Hematopoietic multipotent progenitor cell treated with erythropoietin and hydrocortisone succinate and interleukin-3 and kit ligand, for 4 days (in vitro differentiated cells): ENCODE data around the gene LTB4R.

Experiments
- DNase-seq: peaks from one replicate; pipeline ENCODE4 v3.0.0-alpha.2; 2015

The LTB4R gene

GRCh38 chr14:24304019-24304387 is 7.3 kb upstream of the LTB4R start:
- no peak for DNase-seq

GRCh38 chr14:24307156-24307574 is 4.1 kb upstream of the LTB4R start:
- no peak for DNase-seq

GRCh38 chr14:24307575-24308341 is 3.5 kb upstream of the LTB4R start, which contains the start of gene CIDEB:
CIDEB (minus strand) TSS chr14:24307977; CDS start chr14:24307858, 119 bp downstream.
- DNase-seq: peak; percentile 83

- DNase-seq: no peak
Observed at GRCh38 chr14:24308342-24309124, 2.8 kb upstream of the LTB4R start.

GRCh38 chr14:24309538-24310264 is 1.6 kb upstream of the LTB4R start, which contains the start of gene LTB4R2:
LTB4R2 (plus strand) TSS chr14:24310140; CDS start chr14:24310665, 525 bp downstream.
- DNase-seq: no peak

GRCh38 chr14:24310265-24310645 is 1.0 kb upstream of the LTB4R start:
- peak; percentile 85 for DNase-seq

GRCh38 chr14:24311837-24312615 is 724 bp downstream of the LTB4R start:
- peak; percentile 70 for DNase-seq

GRCh38 chr14:24312736-24313507 is 1.6 kb downstream of the LTB4R start:
- peak; percentile 91 for DNase-seq

- peak; percentile 75 for DNase-seq
Observed at GRCh38 chr14:24313913-24314312, 2.6 kb downstream of the LTB4R start.

GRCh38 chr14:24314377-24315193 is 3.3 kb downstream of the LTB4R start:
- no peak for DNase-seq

GRCh38 chr14:24315243-24315806 is 4.0 kb downstream of the LTB4R start:
- DNase-seq: no peak

- DNase-seq: peak; percentile 65
Observed at GRCh38 chr14:24315807-24316596, 4.7 kb downstream of the LTB4R start.

GRCh38 chr14:24316597-24316950 is 5.3 kb downstream of the LTB4R start:
- DNase-seq: no peak

GRCh38 chr14:24317141-24317928 is 6.0 kb downstream of the LTB4R start:
- no peak for DNase-seq

- DNase-seq: no peak
Observed at GRCh38 chr14:24321212-24321975, 10.1 kb downstream of the LTB4R start.

GRCh38 chr14:24322672-24323071 is 11.4 kb downstream of the LTB4R start:
- DNase-seq: no peak

GRCh38 chr14:24323341-24323740 is 12.0 kb downstream of the LTB4R start:
- no peak for DNase-seq

GRCh38 chr14:24324024-24324423 is 12.7 kb downstream of the LTB4R start:
- no peak for DNase-seq
